Urothelium cell line (cell line): Measurements from ENCODE around the gene SHISA5.

Source experiments
- DNase-seq: peaks from one replicate; pipeline ENCODE4 v3.0.0; 2011; ENCODE audit warnings: low spot score, mixed read lengths
- FAIRE-seq: peaks from 2 replicates; lab custom pipeline; 2011; peaks lifted over from hg19 to GRCh38; lab: Jason Lieb, UNC

Gene SHISA5

DNA sequence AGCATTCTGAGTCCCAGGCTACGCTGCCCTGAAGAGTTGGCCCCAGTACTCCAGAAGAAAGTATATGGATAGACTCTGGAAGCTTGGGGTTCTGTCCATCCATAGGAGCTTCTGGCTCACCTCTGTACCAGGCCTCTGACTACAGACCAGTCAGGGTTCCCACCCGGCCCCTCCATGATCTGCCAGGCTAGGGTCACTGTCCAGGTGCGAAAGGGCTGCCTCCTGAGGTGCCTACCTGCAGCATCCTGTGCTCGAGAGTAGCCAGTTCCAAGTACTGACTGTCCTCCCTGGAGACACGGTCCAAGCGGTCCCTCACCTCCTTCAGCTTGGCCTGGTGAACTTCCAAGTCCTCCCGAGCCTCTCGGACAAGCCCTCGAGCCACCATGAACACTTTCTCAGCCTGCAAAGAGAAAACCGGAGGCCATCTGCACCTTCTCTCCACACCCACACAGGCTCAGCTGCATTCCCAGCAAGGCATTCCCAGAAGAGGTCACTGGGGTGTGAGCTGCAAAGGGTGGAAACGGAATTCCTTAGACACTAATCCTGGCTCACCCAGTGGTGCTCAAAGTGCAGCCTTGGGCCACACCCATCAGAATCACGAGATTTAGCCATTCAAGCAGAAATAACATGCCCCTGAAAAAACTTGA lies 70.4 kb downstream of the SHISA5 start:
- FAIRE-seq (no peak), DNase-seq (no peak)

DNA sequence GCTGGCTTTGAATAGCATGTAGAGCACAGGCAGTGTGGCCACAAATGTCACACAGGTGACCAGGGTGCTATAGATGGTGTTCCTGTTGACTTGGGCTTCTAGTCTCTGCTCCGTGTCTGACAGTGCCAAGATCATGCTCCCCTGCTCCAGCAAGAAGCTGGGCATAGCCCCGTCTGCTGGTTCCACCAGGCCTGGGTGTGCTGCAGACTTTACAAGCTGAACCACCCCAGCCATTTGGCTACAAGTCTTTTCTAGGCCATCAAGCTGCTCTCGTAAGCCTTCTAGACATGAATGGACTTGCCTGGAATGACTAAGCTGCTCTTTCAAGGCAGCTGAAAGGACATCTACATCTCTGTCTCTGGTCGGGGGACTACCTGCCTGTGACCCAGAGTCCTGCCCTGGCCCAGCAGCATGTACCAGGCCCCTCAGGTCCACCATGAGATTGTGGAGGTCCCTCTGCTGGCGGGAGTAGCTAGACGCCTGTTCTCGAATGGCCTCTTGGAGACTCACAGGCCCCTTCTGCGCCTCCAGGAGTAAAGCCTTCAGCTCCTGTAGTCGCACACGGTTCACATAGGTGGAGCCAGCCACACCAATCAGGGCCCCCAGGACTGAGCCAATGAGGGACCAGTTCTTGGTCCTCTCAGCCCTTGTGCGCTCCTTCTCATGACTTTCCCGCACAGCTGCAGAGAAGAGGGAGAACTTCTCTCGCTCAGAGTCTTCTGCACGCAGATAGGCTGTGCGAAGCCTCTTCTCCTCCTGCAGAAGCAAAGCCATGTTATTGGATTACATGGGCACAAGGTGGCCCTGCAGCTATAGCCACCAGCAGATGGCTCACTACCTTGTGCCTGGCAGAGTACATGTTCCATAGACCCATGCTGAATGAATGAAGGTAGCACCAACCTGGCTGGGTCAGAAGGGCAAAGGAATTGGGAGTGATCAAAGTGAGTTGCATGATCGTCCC lies 71.3 kb downstream of the SHISA5 start:
- FAIRE-seq: no peak

DNA sequence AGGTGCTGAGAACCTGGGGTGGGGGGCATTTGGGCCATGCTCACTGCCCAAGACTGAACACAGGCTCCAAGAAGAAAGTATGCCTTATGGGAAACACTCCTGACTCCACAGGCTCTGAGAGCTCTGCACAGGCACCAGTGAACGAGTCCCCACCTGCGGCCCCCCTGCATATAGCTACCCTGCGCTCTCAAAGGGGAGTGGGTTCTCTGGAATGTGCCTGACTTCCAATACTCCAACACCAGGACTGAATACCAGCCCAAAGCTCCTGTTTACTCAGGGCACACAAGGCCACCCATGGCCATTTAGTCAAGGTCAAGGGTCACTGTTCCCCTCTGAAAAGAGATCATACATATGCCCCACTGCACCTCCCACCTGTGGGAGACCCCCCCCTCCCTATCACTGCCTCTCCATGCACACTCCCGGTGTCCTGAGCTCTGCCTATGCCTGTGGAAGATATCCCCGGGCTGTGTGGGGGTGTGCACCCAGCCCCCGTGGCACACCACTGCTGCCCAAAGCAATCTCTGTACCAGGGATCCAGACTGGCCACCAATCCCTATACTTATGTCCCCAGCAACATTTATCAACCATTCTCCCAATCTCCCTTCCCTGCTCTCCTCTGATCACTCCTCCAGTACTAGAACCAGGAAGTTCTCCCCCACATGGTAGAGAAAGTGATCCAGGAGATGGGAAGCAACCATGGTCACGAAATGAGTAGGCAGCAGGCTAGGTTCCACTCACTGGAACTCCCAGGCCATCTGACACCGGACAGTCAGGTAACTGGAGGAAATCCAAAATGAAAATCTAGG lies 72.5 kb downstream of the SHISA5 start:
- no peak for FAIRE-seq
- DNase-seq: no peak

More for the DNA sequence above, 71.3 kb downstream of the SHISA5 start:
- DNase-seq: no peak

DNA sequence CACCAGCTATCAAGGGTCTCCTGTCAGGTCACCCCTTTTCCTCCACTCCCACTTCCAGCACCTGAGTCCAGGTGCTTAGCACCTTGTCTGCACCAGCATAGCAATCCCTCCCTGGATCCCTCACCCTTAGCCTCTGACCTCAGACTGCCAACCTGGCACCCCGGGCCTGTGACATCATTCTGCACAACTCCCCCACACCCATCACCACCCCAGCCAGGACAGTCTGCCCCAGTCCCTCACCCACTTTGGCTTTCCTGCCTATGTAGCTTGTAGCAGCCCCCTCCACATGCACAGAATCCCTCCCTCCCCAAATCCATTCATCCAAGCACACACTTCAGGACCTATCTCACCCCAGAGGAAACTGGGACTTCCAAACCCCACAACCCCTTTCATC lies 73.3 kb downstream of the SHISA5 start:
- FAIRE-seq: no peak

DNA sequence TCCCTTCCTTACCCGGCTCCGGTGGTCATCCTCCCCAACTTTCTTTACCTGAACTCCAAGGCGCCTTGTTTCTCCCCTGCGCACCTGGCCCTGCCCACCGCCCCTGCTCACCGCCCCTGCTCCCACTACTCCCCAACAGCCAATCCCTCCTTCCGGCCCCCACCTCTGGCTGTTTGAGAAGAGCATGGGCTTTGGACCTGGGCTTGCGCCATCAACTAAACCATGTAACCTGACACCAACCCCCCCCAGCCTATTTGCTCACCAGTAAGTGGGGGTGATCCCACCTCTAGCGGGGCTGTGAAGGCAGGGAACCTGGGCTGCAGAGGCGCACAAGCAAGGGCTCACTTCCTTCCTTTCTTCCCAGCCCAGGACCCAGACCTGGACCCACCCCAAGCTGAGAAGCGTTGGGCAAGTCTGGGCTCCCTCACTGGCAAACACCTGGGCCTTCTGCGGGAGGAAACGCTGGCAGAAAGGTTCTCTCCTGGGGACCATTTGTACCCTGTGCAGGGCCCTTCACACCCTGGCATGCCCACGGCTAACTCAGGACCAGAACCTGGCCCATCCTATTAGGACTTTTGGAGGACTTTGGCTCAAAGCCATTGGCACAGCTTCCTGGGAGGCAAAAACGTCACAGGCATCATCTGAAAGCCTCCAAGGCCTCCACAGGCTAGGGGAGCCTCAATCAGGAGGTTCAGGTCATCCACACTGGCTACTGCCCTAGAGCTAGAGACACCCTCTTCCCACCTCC lies 73.8 kb downstream of the SHISA5 start, which contains the start of gene PLXNB1:
PLXNB1 (minus strand) TSS at position 127 of the 748 bp plus-strand sequence. CDS start 5,475 bp downstream, outside the sequence.
- DNase-seq: peak; percentile 65
- FAIRE-seq: no peak

More for the DNA sequence above, 73.3 kb downstream of the SHISA5 start:
- no peak for DNase-seq

DNA sequence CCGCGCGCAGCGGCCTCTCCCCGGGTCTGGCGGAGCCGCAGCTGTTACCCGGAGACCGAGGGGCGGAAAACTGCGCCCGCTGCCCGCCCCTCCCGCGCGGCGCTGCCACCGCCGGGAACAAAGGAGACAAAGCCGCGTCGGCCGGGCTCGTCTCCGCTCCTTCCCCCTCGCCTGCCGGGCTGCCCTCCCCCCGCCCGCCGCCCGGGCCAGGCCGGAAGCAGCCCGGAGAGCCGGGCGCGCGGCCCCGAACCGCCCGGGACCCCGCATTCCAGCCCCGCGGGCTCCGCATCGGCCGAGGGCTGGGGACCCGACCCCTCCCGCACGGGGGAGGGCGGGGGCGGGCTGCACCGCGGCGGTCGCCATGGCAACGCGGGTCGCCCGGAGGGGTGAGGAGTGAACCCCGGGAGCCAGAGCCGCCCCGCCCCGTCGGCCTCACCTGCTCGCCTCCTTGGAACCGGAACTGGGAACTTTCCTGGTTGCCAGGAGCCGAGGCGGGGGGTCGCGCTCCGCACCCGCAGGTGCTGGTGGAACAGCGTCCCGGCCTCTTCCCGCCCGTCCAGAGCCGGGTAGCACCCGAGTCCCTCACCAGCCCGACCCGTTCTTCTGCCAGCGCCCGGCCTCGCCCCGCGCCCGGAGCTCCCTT lies 74.5 kb downstream of the SHISA5 start:
- peak; percentile 85 for DNase-seq
- peak; percentile 74 for FAIRE-seq

DNA sequence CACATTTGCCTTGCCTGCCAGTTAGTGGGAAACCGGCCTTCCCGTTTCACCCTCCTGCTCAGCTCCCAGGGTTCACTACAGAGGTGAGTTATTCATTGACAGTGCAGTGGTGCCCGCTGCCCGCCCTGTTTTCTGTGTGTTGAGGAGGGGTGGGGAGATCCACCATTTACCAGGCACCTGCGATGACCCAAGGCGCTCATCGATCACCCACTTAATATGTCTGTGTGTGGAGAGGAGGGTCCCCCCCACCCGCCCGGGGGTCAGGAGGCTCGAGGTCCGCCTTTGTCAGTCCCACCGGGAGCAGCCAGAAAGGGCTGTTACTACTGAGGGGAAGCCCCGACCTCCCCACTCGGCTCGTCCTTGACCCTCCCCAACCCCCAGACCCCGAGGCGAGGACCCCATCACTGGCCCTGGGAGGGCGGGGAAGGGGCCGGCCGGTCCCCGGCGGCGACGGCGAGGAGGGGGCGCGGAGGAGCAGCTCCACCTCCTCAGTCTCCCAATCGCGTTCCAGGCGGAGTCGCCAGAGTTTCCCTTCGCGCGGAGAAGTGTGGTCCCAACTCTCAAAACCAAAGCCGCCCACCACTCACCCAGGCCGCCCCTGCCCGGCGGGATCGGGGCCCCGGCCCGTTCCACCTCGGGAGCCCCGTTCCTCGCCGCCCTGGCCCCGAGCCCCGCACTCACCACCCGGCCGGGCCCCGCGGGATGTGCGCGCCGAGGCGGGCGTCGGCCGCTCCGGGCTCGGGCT lies 75.2 kb downstream of the SHISA5 start:
- DNase-seq (peak; percentile 50), FAIRE-seq (no peak)

DNA sequence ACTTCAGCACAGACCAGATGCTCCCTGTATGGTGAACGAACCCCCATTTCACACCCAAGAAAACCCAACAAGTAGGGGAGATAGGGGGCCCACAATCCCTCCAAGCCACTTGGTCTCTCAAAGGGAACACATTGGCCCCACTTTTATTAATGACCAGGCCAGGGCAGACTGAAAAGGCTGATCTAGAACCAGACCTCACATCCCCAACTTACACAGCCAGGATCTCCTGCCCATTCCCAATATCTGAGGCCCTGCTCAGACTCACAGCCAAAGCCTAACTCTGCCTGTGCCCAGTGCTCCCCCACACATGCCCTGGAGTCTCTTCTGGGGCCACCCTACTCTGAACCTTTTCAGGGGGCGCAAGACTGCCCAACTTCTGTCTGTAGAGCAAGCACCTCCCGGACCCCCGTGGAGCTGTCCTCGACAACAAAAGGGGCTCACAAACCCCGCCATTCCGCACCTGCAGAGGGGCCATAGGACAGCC lies 75.8 kb downstream of the SHISA5 start:
- no peak for FAIRE-seq
- DNase-seq: no peak

DNA sequence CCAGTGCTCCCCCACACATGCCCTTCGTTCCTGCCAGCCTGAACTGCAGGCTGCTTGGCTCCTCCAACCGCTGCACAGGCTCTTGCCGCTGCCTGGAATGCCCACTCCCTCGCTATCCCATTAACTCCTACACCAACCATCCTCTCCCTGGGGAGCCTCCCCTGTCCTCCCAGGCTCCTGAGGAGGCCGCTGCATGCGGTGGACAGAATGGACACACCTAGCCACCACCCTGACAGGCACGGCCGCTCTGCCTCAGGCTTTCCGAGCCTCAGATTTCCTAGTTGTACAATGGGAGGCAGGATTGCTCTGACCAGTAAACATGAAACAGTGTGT lies 76.4 kb downstream of the SHISA5 start:
- FAIRE-seq (peak; percentile 84), DNase-seq (no peak)

DNA sequence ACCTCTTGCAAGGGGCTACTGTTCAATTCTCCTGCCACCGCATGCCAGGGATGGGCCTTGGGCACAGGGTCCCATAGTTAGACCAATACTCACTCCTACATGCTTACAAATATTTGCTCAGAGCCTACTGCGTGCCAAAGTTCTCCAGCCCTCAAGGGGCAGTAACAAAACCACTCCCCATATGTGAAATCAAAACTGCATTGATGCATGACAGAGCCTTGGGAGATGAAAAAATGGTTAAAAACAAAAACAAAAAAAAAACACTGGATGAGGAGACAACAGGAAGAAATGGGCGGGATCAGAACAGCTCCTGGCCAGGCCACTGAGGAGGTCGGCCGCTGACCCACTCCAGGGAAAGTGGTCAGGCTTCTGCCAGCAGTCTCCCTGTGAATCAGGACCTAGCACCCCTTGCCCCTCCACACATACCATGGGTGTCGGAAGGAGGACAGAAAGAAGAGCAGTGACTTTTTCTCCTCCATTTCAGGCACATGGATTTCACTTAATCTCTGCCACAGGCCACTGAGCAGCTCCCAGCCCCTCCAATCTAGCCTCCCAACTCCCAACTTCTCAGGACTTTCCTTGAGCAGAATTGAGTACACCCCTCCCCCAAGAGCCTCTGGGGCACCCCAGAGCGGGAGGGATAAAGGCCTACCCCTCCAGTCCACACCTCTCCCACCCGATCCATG lies 76.9 kb downstream of the SHISA5 start:
- no peak for DNase-seq
- FAIRE-seq: no peak

DNA sequence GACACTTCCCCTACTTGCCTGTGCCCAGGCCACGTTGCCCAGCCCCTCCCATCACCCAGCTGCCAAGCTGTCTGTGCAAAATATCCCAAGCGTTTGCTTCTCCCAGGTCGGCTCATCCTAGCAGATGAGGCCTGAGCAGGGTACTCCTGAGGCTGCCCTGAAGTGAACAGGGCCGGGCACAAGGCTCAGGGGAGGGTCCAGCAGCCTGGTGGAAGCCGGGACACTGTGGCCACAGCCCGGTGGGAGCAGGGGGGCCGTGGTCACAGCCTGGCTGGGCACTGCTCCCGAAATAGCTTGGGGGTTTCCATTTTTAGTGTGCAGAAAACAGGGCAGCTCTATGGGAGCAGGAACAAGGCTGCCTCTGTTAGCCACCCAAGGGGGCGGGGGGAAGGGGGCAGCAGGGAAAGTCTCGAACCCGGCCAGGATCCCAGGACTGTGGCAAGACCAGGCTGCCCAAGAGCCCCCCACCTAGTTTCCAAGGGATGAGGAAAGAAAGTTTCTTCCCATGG lies 77.5 kb downstream of the SHISA5 start:
- no peak for DNase-seq
- no peak for FAIRE-seq

DNA sequence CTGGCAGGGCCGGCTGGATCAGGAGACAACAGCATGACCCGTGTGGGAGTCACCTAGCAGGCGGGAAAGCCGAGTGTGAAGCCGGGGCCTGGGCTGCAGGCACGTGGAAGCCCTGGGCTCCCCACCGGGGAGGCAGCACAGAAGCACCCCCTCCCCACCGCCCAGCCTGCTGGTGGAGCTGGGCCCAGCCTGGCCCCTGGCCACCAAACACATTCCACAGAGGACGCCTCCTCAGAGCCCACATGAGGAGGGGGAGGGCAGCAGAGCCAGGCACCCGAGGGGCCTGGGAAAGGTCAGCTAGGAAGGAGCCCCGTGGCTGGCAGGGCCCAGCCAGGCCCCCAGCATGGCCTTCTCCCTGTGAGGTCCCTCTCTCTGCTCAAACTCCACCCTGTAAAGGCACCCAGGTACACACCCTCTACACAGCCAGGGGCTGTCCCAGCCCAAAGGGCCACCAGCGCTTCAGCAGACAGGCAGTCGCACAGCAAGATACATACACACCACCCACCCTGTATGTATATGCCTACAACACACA lies 78.6 kb downstream of the SHISA5 start:
- FAIRE-seq: no peak
- DNase-seq: no peak

DNA sequence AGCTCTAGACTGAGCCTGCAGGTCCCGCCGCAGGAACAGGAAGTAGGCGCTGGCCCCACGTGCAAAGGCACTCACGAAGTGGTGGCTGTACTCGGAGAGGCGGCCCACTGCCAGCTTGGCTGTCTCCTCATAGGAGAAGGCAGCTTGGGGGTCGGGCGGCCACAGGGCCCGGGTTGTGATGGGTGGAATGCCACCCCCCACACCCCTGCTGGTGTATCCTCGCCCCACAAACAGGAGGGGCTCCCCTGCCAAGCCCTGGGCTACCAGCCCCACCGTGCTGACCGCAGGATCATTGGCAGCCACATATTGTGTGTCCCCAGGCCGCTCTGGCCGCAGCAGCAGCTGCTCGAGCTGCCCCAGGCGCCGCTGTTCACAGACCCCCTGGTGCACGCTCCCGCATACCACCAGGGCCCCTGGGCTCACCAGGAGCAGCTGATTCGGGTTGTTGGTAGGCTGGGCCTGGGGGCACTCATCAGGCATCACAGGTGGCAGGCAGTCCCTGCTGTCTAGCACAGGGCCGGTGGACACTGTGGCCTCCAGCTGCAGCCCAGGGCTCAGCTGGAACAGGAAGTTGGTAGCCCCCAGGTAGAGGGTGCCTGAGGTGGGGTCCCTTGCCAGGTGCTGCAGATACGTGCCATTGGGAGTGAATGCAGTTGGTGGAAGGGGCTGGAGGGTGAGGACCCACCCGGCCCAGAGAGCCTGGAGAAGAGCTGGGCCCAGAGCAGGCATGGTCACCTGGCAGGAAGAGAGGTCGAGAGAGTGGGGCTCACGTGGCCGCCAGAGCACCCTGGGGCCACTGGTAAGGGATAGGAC lies 79.9 kb downstream of the SHISA5 start:
- FAIRE-seq (no peak), DNase-seq (no peak)

DNA sequence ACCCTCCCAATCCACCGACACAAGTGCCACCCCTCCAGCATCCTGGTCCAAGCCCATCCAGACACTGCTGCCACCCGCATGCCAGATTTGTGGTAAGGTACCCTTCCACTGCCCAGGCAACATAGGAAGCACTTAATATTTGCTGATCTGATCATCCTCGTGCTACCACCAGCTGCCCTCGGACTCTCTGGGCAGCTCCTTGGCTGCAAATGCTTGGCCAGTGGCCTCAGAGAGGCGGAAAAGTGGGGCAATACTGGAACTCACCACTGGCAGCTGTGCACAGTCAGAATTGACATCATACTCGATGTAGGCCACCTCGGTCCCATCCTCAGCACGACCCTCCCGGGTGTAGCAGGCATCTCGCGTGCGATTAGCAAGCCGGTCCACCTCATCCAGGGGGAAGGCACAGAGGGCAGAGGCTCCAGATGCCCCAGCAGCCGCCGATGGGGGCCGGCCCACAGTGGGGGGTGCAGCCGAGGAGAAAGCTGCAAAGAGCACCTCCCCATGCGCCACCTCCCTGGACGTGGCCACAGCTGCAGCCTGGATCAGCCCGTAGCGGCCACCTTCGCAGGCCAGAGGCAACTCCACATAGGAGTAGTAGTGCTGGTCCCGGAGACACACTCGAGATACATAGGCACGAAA lies 80.6 kb downstream of the SHISA5 start:
- FAIRE-seq (no peak), DNase-seq (no peak)

DNA sequence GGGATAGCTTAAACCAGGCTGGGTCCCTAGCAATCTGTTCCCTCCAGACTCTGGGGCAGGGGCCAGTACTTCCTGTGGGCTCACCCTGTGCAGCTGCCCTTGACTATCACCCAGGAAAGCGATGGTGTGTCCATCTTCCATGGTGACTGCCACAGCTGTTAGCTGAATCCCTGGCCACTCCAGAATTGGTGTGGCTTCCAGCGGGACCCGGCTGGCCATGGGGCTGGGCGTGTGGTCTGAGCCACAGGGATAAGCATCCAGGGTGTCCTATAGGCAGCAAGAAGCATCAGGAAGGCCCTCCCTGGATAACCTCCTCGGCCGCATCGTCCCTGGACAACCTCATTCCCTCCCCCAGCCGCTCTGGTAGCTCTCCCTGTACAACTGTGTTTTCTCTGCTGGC lies 81.3 kb downstream of the SHISA5 start:
- FAIRE-seq (no peak), DNase-seq (no peak)

DNA sequence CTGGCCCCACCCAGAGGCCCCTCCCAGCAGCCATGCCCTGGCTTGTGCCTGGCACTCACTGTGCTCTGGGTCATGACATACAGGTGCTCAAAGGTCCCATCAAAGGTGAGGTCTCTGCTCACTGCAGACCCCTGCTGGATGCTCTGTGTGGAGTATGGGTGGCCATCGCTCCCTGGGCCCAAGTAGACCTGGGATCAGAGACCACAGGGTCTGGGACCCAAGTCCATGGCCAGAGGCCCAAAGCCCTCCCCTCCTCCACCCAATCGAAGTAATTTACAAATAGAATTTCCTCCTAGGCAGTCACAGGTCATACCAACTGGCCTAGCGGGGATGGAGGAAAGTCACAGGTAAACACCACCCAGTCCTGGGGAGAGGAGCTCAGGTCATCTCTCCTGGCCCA lies 81.7 kb downstream of the SHISA5 start:
- FAIRE-seq: no peak
- no peak for DNase-seq

DNA sequence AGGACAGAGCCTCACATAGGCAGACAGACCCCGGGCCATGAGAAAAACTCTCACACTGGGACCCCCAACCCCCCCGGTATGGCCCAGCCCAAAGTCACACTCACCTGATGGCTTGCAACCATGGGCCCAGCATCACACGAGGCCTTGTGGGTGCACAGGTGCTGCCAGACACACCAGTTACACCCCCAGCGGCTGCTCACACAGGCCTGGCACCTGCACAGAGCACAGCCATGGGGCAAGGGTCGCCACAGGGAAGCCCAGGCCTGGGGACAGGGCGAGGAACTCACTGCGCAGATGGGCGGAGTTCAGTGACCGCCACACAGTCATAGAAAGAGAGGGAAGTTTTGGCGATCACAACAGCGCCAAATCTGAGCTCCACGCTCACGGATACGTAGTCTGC lies 83.4 kb downstream of the SHISA5 start:
- DNase-seq (no peak), FAIRE-seq (no peak)
